SU-DHL-6 (cell line): Measurements from ENCODE around the gene LDLRAD2.

Source experiments
- EZH2phosphoT487 ChIP-seq: fragments of 200-600 bp; sonication (generic), shearing (Covaris generic); conservative IDR thresholded peaks from 2 replicates; pipeline ENCODE4 v1.6.1; 2018; ENCODE audit warnings: mild to moderate bottlenecking, antibody characterized with exemption, low read length, moderate library complexity, mixed read lengths
- TF ChIP-seq, protein P1 (sequence below): fragments of 200-600 bp; sonication (generic); IDR thresholded peaks from one replicate; pipeline ENCODE4 v1.5.1; 2017; ENCODE audit warnings: antibody characterized with exemption, mild to moderate bottlenecking, low read length, moderate library complexity; ENCODE audit not compliant: insufficient read depth, poor library complexity, severe bottlenecking

GRCh38 chr1:21836010-21836409, 23.9 kb downstream of the LDLRAD2 start:
- TF ChIP-seq, protein P1, sequence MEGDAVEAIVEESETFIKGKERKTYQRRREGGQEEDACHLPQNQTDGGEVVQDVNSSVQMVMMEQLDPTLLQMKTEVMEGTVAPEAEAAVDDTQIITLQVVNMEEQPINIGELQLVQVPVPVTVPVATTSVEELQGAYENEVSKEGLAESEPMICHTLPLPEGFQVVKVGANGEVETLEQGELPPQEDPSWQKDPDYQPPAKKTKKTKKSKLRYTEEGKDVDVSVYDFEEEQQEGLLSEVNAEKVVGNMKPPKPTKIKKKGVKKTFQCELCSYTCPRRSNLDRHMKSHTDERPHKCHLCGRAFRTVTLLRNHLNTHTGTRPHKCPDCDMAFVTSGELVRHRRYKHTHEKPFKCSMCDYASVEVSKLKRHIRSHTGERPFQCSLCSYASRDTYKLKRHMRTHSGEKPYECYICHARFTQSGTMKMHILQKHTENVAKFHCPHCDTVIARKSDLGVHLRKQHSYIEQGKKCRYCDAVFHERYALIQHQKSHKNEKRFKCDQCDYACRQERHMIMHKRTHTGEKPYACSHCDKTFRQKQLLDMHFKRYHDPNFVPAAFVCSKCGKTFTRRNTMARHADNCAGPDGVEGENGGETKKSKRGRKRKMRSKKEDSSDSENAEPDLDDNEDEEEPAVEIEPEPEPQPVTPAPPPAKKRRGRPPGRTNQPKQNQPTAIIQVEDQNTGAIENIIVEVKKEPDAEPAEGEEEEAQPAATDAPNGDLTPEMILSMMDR = no peak
- TF ChIP-seq EZH2phosphoT487 = no peak
